Adipose tissue (tissue), 3 donors: Measurements from ENCODE around the gene C17orf100. TPM values are rescaled to one million over a fixed set of nuclear protein-coding genes. Genes with fewer than 3 reads are reported as not detected.
"Not testable (repeated sequence)": the region's sequence is repeated elsewhere in the genome, so short reads cannot be mapped to it uniquely, and the experiment has no call there.

Source experiments
- H3K27ac ChIP-seq: one replicate; pipeline ENCODE4 v1.5.1; 2013; ENCODE audit warnings: low read depth, low read length
- WGBS, 3 donors: extraction: QIAGEN DNeasy Blood & Tissue Kit; methylation state at CpG; one replicate each; pipeline ENCODE4 v1.1.7; 2013; 5-methylcytosine and 5-hydroxymethylcytosine counted together
- polyA plus RNA-seq, 3 donors: library from polyadenylated mRNA; stranded (reverse); fragments of 200-250 nt; gene quantifications; one replicate each; pipeline ENCODE4 v1.2.3, GENCODE V29; 2013
- donor health status: healthy with polysubstance abuse.
- donor health status: Bipolar disorder and iron deficiency.
- donor health status: healthy.

The C17orf100 gene
- polyA plus RNA-seq, 3 donors: 0.65 to 2.3 (median 1.7) TPM

GRCh38 chr17:6663200-6663599, 11.6 kb downstream of the C17orf100 start:
- H3K27ac ChIP-seq: not testable (repeated sequence)
- WGBS, 3 donors: 89 to 93% (median 92%) methylated on average over 14 of the region's 14 CpGs

GRCh38 chr17:6666077-6666521, 14.5 kb downstream of the C17orf100 start:
- WGBS, 3 donors: 9 to 20% (median 15%) methylated on average over 9 of the region's 9 CpGs
- no peak overlapping the region for H3K27ac ChIP-seq

- WGBS, 3 donors: 79 to 94% (median 92%) methylated on average over 6 of the region's 6 CpGs
- H3K27ac ChIP-seq: no peak overlapping the region
These were observed 15.0 kb downstream of the C17orf100 start for GRCh38 chr17:6666557-6666956.

- 36 to 70% (median 42%) methylated on average over 6 of the region's 6 CpGs for WGBS, 3 donors
- no peak overlapping the region for H3K27ac ChIP-seq
These were observed 16.0 kb downstream of the C17orf100 start for GRCh38 chr17:6667516-6667915.

- 85 to 90% (median 86%) methylated on average over 17 of the region's 17 CpGs for WGBS, 3 donors
- no peak overlapping the region for H3K27ac ChIP-seq
These were observed 16.7 kb downstream of the C17orf100 start for GRCh38 chr17:6668219-6668618.

GRCh38 chr17:6668727-6669425, 17.3 kb downstream of the C17orf100 start:
- 68 to 77% (median 72%) methylated on average over 14 of the region's 14 CpGs for WGBS, 3 donors

GRCh38 chr17:6669479-6670212, 18.1 kb downstream of the C17orf100 start:
- WGBS, 3 donors: 81 to 82% (median 81%) methylated on average over 10 of the region's 10 CpGs
- no peak overlapping the region for H3K27ac ChIP-seq

More at GRCh38 chr17:6668727-6669425, 17.3 kb downstream of the C17orf100 start:
- no peak overlapping the region for H3K27ac ChIP-seq

- WGBS, 3 donors: 90 to 93% (median 91%) methylated on average over 8 of the region's 8 CpGs
- no peak overlapping the region for H3K27ac ChIP-seq
These were observed 19.0 kb downstream of the C17orf100 start for GRCh38 chr17:6670571-6670970.

GRCh38 chr17:6670999-6671398, 19.4 kb downstream of the C17orf100 start:
- WGBS, 3 donors: 77 to 99% (median 86%) methylated on average over 6 of the region's 6 CpGs
- H3K27ac ChIP-seq: no peak overlapping the region

GRCh38 chr17:6671431-6671830, 19.9 kb downstream of the C17orf100 start:
- H3K27ac ChIP-seq: no peak overlapping the region
- 84 to 87% (median 86%) methylated on average over 7 of the region's 7 CpGs for WGBS, 3 donors

GRCh38 chr17:6674586-6674985, 23.0 kb downstream of the C17orf100 start:
- WGBS, 3 donors: 92 to 95% (median 94%) methylated on average over 13 of the region's 13 CpGs
- no peak overlapping the region for H3K27ac ChIP-seq

- WGBS, 3 donors: 65 to 85% (median 76%) methylated on average over 11 of the region's 11 CpGs
- no peak overlapping the region for H3K27ac ChIP-seq
These were observed 23.8 kb downstream of the C17orf100 start for GRCh38 chr17:6675201-6675825.

GRCh38 chr17:6676802-6677157, 25.2 kb downstream of the C17orf100 start:
- H3K27ac ChIP-seq: no peak overlapping the region
- 62 to 77% (median 72%) methylated on average over 6 of the region's 6 CpGs for WGBS, 3 donors

- H3K27ac ChIP-seq: no peak overlapping the region
- 36 to 53% (median 50%) methylated on average over 16 of the region's 16 CpGs for WGBS, 3 donors
These were observed 25.7 kb downstream of the C17orf100 start for GRCh38 chr17:6677158-6677831.

- WGBS, 3 donors: 70 to 88% (median 75%) methylated on average over 6 to 7 of the region's 7 CpGs
- H3K27ac ChIP-seq: no peak overlapping the region
These were observed 26.4 kb downstream of the C17orf100 start for GRCh38 chr17:6677946-6678345.

- WGBS, 3 donors: 75 to 78% (median 76%) methylated on average over 6 of the region's 6 CpGs
- no peak overlapping the region for H3K27ac ChIP-seq
These were observed 27.7 kb downstream of the C17orf100 start for GRCh38 chr17:6679241-6679640.

GRCh38 chr17:6681176-6681575, 29.6 kb downstream of the C17orf100 start:
- no peak overlapping the region for H3K27ac ChIP-seq
- 53 to 69% (median 67%) methylated on average over 4 of the region's 4 CpGs for WGBS, 3 donors

- no peak overlapping the region for H3K27ac ChIP-seq
- 77 to 82% (median 79%) methylated on average over 5 of the region's 5 CpGs for WGBS, 3 donors
These were observed 30.1 kb downstream of the C17orf100 start for GRCh38 chr17:6681671-6682070.

- WGBS, 3 donors: 87 to 96% (median 91%) methylated on average over 4 of the region's 4 CpGs
These were observed 30.8 kb downstream of the C17orf100 start for GRCh38 chr17:6682339-6682738.

More at GRCh38 chr17:6682339-6682738, 30.8 kb downstream of the C17orf100 start:
- H3K27ac ChIP-seq: no peak overlapping the region
